ENCODE measurements around the gene FAM199X.

The FAM199X gene

DNA sequence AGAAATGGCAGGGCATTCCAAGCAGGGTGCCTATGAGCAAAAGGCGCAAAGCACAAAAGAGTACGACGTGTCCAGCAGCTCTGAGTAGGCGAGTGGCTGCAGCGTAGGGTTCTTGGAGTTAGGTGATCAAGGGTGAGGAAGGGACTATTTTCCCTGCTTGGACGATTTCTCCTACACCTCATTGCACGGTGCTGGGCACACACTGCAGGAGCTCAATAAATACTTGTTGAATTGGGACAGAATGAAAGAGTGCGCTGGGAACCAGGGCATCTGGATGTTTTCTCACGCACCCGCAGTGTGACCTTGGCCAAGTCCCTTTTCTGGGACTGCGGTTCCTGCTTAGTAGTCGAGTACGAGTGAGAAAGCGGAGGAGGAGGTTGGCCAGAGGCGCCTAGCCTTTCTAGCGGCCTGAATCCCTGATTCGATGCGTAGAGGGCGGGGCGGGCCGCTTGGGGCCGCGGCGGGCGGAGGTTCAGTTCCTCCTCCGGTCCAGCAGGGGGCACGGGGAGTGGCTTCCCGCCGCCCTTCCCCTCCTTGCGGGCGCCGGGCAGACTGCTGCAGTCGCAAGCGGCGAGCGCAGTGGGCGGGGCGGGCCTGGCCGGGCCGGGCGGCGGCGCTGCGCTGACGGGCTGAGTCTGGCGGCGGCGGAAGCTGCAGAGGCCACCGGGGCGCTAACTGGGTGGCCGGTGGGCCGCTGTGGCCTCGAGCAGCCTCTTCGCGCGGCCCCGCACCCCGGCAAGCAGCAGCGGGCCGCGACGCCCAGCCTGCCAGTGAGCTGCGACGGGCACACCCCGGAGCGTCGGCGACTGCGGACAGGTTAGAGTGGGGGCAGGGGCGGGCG is at the start of gene FAM199X:
FAM199X (plus strand) TSS at position 560 of the 841 bp plus-strand sequence. CDS start 333 bp downstream, outside the sequence.
- peak within 1 kb of the TSS; percentile 94 for H3K4me3 ChIP-seq (ENCODE audit: control insufficient read depth, low read depth, low read length)
- peak; percentile 51 for DNase-seq (ENCODE audit: low read depth)
- TF ChIP-seq, protein P1, sequence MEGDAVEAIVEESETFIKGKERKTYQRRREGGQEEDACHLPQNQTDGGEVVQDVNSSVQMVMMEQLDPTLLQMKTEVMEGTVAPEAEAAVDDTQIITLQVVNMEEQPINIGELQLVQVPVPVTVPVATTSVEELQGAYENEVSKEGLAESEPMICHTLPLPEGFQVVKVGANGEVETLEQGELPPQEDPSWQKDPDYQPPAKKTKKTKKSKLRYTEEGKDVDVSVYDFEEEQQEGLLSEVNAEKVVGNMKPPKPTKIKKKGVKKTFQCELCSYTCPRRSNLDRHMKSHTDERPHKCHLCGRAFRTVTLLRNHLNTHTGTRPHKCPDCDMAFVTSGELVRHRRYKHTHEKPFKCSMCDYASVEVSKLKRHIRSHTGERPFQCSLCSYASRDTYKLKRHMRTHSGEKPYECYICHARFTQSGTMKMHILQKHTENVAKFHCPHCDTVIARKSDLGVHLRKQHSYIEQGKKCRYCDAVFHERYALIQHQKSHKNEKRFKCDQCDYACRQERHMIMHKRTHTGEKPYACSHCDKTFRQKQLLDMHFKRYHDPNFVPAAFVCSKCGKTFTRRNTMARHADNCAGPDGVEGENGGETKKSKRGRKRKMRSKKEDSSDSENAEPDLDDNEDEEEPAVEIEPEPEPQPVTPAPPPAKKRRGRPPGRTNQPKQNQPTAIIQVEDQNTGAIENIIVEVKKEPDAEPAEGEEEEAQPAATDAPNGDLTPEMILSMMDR (IDR thresholded peaks at IDR 0.05; ENCODE audit: control insufficient read depth, insufficient read depth, low read depth, low read length, missing control alignments), result peak; percentile 51

DNA sequence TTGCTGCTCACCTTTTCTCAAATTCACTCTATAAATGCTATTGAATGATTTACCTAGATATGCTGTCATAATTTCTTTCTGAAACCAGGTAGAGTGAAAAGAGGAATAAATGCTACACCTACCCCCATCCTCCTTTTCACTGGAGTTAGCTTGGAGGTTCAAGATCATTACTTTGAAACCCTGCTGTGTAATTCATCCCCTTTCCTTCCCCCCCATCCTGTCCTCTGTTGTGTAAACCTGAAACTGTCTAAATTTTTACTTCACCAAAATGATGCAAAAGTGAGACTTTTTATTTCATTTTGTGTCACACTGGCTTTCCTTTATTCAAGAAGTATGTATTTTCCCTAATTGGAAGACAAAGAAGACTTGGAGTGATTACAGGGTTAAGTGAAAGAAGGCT is 48.5 kb upstream of the FAM199X start:
- TF ChIP-seq, protein P1 (IDR thresholded peaks at IDR 0.05; ENCODE audit: control insufficient read depth, insufficient read depth, low read depth, low read length, missing control alignments), result no peak
- no peak for DNase-seq (ENCODE audit: low read depth)
- H3K4me3 ChIP-seq (ENCODE audit: control insufficient read depth, low read depth, low read length), result no peak overlapping the region

DNA sequence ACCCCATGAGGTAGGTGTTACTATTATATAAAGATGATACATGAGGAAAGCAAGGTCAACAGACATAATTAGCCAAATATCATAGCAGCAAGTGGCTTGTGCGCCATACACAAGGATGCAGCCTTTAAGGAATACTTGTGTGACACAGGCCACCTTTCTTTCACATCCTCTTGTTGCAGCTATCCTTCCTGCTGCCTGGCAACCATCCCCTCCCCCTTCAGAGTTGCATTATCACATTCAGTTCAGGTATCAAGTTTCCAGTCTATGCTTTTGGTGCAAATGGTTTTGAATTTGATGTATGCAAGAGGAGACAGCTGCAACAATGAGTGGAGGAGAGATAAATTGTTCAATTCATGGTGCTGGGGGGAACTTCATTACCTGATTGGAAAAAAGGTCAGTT is 47.5 kb upstream of the FAM199X start:
- DNase-seq (ENCODE audit: low read depth), result no peak
- TF ChIP-seq, protein P1 (IDR thresholded peaks at IDR 0.05; ENCODE audit: control insufficient read depth, insufficient read depth, low read depth, low read length, missing control alignments), result no peak
- no peak overlapping the region for H3K4me3 ChIP-seq (ENCODE audit: control insufficient read depth, low read depth, low read length)

DNA sequence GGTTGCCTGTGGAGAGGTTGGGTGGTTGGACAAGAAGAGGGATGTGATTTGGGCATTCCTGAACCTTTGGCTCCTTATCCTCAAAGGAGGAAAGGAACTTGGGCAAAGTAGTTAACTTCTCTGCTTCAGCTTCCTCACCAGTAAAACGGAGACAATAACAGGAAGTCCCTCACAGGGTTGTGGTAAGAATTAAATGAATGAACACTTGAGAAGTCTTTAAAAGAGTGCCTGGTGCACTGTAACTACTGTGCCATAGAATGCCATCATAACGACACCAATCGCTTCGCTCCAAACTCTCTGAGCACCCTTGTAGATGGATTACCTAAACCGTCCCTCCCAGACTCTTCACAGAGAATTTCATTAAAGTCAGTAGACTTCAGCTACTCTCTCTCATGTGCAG is 43.4 kb upstream of the FAM199X start:
- TF ChIP-seq, protein P1 (IDR thresholded peaks at IDR 0.05; ENCODE audit: control insufficient read depth, insufficient read depth, low read depth, low read length, missing control alignments), result no peak
- no peak for DNase-seq (ENCODE audit: low read depth)
- H3K4me3 ChIP-seq (ENCODE audit: control insufficient read depth, low read depth, low read length), result no peak overlapping the region

DNA sequence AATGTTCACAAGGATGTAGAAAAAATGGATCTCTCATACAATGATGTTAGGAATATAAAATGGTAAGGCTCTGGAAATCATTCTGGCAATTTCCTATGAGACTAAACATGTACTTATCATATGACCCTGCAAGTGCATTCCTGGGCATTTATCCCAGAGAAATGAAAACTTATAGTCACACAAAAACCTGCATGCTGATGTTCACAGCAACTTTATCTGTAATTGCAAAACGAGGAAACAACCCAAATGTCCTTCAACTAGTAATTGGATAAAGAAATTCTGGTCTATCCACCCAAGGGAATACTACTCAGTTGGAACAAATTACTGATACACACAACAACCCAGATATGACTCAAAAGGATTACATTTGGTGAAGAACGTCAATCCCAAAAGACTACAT is 39.4 kb upstream of the FAM199X start:
- H3K4me3 ChIP-seq (ENCODE audit: control insufficient read depth, low read depth, low read length), result no peak overlapping the region
- DNase-seq (ENCODE audit: low read depth), result no peak
- TF ChIP-seq, protein P1 (IDR thresholded peaks at IDR 0.05; ENCODE audit: control insufficient read depth, insufficient read depth, low read depth, low read length, missing control alignments), result no peak

DNA sequence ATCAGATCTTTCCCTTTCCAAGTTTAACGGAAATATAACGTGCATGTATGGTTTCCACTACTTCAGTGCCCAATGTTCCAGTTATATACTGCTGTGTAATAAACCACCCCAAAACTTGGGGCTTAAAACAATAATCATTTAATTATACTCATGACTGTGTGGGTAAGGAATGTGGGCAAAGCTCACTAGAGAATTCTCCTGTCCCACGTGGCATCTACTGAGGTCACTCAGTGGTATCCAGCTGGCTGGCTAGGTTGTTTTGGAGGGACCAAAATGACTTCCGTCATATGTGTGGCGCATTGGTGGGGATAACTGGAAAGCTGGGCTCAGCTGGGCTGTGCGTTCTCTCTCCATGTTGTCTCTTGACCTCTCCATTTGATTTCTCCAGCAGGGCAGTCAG is 35.4 kb upstream of the FAM199X start:
- no peak overlapping the region for H3K4me3 ChIP-seq (ENCODE audit: control insufficient read depth, low read depth, low read length)
- no peak for DNase-seq (ENCODE audit: low read depth)
- TF ChIP-seq, protein P1 (IDR thresholded peaks at IDR 0.05; ENCODE audit: control insufficient read depth, insufficient read depth, low read depth, low read length, missing control alignments), result no peak

Data from AG09309 (cell line).